Nephron (organoid): Measurements from ENCODE around the gene NCF2.

ENCODE experiments used
- H3K27ac Mint-ChIP-seq, 3 experiments: 2 replicates each; pipeline ENCODE4 v1.8.0; 2020; ENCODE audit warnings: mixed read lengths in 3 of 3, mild to moderate bottlenecking in 2 of 3, moderate library complexity in 1 of 3
- H3K27me3 Mint-ChIP-seq: 2 replicates; pipeline ENCODE4 v1.8.0; 2021; ENCODE audit warnings: low read depth, mild to moderate bottlenecking, moderate library complexity, mixed read lengths
- H3K36me3 Mint-ChIP-seq: 2 replicates; pipeline ENCODE4 v1.8.0; 2020; ENCODE audit warnings: low read depth, mixed read lengths
- H3K4me1 Mint-ChIP-seq: 2 replicates; pipeline ENCODE4 v1.8.0; 2020; ENCODE audit warnings: mixed read lengths
- H3K4me3 Mint-ChIP-seq, 3 experiments: 2 replicates each; pipeline ENCODE4 v1.8.0; 2020; ENCODE audit warnings: mild to moderate bottlenecking in 3 of 3, mixed read lengths in 3 of 3, moderate library complexity in 2 of 3
- H3K9me3 Mint-ChIP-seq: 2 replicates; pipeline ENCODE4 v1.8.0; 2020; ENCODE audit warnings: mixed read lengths
- TF ChIP-seq, protein P1 (sequence below), 3 experiments: fragments of 200-600 bp; sonication (generic); IDR thresholded peaks; one replicate each; pipeline ENCODE4 v1.5.0; 2021; ENCODE audit warnings: antibody characterized with exemption in 3 of 3; ENCODE audit not compliant: unreplicated experiment in 3 of 3

The NCF2 gene

DNA sequence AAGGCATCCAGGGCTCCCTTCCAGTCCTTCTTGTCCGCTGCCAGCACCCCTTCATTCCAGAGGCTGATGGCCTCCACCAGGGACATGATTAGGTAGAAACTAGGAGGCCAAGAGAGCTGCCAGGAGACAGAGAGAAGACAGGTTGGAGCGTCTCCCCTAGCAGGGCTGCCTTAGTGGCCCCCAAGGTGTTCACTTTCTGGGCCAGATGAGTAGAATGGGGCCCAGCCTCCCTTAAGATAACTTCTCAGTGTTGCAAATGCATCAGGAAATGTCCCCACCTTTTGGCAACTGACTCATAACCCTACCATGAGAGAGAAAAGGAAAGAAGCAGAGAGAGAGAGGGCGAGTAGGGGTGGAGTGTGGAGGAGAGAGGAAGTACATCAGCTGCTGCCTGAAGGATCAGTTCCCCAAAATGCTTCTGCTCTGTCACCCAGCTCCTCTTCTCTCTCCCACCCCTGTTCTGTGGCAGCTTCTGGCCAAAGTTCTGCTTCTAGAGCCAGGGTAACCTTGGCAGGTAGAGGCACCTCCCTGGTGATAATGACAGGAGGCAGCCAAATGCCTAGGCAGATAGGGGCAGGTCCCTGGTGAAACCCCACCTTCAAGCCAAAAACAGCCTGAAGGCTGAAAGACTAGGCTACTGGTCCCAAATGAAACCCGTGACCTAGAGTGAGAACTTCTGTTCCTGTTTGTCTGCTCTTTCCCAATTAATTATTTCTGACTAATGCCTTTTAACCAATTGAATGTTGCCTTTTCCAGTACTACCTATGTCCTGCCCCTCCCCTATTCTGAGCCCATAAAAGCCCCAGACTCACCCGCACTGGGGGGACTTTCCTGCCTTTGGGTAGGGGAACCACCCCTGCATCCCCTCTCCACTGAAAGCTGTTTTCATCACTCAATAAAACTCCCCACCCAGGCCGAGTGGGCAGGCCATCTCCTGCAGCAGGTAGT lies at the start of gene NCF2:
NCF2 (minus strand) TSS at position 216 of the 948 bp plus-strand sequence; CDS start at position 86, 130 bp downstream.
- Mint-ChIP-seq H3K4me3 (no peak within 1 kb of the TSS), H3K36me3 (no peaks in the 10 kb centered on the region), H3K27me3 (peaks cover 3% of the 10 kb centered on the region), H3K27ac (no peak within 1 kb of the TSS), H3K9me3 (no peaks in the 10 kb centered on the region), H3K4me1 (no peaks in the 10 kb centered on the region)
- TF ChIP-seq, protein P1, sequence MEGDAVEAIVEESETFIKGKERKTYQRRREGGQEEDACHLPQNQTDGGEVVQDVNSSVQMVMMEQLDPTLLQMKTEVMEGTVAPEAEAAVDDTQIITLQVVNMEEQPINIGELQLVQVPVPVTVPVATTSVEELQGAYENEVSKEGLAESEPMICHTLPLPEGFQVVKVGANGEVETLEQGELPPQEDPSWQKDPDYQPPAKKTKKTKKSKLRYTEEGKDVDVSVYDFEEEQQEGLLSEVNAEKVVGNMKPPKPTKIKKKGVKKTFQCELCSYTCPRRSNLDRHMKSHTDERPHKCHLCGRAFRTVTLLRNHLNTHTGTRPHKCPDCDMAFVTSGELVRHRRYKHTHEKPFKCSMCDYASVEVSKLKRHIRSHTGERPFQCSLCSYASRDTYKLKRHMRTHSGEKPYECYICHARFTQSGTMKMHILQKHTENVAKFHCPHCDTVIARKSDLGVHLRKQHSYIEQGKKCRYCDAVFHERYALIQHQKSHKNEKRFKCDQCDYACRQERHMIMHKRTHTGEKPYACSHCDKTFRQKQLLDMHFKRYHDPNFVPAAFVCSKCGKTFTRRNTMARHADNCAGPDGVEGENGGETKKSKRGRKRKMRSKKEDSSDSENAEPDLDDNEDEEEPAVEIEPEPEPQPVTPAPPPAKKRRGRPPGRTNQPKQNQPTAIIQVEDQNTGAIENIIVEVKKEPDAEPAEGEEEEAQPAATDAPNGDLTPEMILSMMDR (IDR thresholded peaks at IDR 0.05; ENCODE audit: unreplicated experiment in 3 of 3), result no peak

GRCh38 chr1:183638649-183639387 lies 48.6 kb upstream of the NCF2 start:
- TF ChIP-seq, protein P1 (IDR thresholded peaks at IDR 0.05; ENCODE audit: unreplicated experiment in 3 of 3), result no peak
- H3K4me1 Mint-ChIP-seq, result peaks cover 13% of the 10 kb centered on the region
- no peaks in the 10 kb centered on the region for H3K36me3 Mint-ChIP-seq
- peaks cover 35% of the 10 kb centered on the region for H3K27me3 Mint-ChIP-seq
- H3K27ac Mint-ChIP-seq, result no peak overlapping the region
- H3K9me3 Mint-ChIP-seq, result no peaks in the 10 kb centered on the region
- H3K4me3 Mint-ChIP-seq, result no peak overlapping the region

DNA sequence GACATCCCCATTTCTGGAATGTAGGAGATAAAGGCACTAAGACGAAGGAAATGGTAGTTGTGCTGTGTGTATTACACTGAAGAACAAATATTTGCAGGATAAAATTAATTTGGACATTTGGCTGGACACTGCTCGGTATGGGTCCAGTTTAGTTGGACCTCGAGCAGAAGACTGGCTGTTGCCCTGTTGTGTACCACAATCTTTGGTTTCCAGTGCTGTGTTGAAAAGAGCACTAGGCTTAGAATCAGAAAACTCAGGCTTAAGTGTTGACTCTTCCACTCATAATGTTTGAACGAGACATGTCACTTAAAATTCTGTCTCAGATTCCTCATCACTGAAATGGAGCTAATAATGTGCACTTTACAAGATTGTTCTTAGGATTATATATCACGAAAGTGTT lies 46.5 kb upstream of the NCF2 start:
- H3K9me3 Mint-ChIP-seq, result no peaks in the 10 kb centered on the region
- TF ChIP-seq, protein P1 (IDR thresholded peaks at IDR 0.05; ENCODE audit: unreplicated experiment in 3 of 3), result no peak
- peak overlapping the region; percentile 100 for H3K4me3 Mint-ChIP-seq
- H3K27ac Mint-ChIP-seq, result no peak overlapping the region
- H3K27me3 Mint-ChIP-seq, result peaks cover 35% of the 10 kb centered on the region
- peaks cover 29% of the 10 kb centered on the region for H3K4me1 Mint-ChIP-seq
- peaks cover 2% of the 10 kb centered on the region for H3K36me3 Mint-ChIP-seq

GRCh38 chr1:183636334-183636682 lies 46.0 kb upstream of the NCF2 start:
- peaks cover 31% of the 10 kb centered on the region for H3K4me1 Mint-ChIP-seq
- H3K27ac Mint-ChIP-seq, result peak overlapping the region; percentile 97 to 99 (median 99)
- H3K9me3 Mint-ChIP-seq, result no peaks in the 10 kb centered on the region
- TF ChIP-seq, protein P1 (IDR thresholded peaks at IDR 0.05; ENCODE audit: unreplicated experiment in 3 of 3), result no peak
- H3K27me3 Mint-ChIP-seq, result peaks cover 33% of the 10 kb centered on the region
- H3K36me3 Mint-ChIP-seq, result peaks cover 4% of the 10 kb centered on the region
- peak overlapping the region; percentile 100 for H3K4me3 Mint-ChIP-seq

DNA sequence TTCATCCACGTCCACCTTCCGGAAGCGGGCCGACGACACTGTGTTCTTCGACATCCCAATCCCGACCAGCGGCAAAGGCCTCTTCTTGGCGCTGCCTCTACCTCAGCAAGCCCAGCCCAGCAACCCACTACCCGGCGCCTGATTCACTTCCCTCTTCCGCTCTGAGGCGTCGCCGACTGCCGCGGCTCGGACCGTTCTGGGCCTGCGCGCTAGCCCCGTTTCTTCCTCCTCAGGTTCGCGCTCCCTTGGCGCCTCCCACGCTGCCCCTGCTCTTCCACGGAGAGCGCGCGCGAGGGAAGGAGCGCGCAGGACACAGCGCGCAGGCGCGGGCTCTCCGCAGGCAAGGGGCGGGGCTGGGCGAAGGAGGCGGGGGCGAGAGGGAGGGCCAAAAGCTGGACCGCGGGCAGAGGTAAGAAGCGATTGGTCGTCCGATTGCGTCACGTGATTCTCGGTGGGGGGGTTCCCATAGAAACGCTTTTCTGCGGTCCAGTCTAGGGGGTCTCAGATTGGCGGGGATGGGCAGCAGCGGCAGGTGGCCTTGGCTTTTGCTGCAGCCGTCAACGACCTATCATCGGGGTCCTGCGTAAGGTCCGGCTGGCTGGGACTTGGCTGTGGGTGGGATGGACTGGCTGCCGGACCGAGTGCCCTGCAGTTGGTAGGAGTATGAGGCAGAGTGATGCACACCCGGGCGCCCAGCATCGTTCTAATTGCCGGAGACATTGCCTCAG lies 45.5 kb upstream of the NCF2 start, which contains the start of gene ARPC5:
ARPC5 (minus strand) TSS at position 178 of the 728 bp plus-strand sequence; CDS start at position 54, 124 bp downstream.
- peak within 1 kb of the TSS; percentile 100 for H3K4me3 Mint-ChIP-seq
- H3K27me3 Mint-ChIP-seq, result peaks cover 32% of the 10 kb centered on the region
- peak within 1 kb of the TSS; percentile 97 to 99 (median 99) for H3K27ac Mint-ChIP-seq
- TF ChIP-seq, protein P1 (IDR thresholded peaks at IDR 0.05; ENCODE audit: unreplicated experiment in 3 of 3), result no peak
- H3K36me3 Mint-ChIP-seq, result peaks cover 7% of the 10 kb centered on the region
- no peaks in the 10 kb centered on the region for H3K9me3 Mint-ChIP-seq
- peaks cover 34% of the 10 kb centered on the region for H3K4me1 Mint-ChIP-seq
